ENCODE data around the gene DHRS4.
A peak's percentile ranks its signal among the peaks of the same experiment; 100 is the strongest.
"Not testable (repeated sequence)": the region's sequence is repeated elsewhere in the genome, so short reads cannot be mapped to it uniquely, and the experiment has no call there.

DHRS4 gene

GRCh38 chr14:23984891-23985602, 31.5 kb downstream of the DHRS4 start:
- no peak for DNase-seq (ENCODE audit: low read depth in 3 of 3)

- DNase-seq (ENCODE audit: low read depth in 3 of 3), result not testable (repeated sequence)
Measured at GRCh38 chr14:23988223-23988606, 34.6 kb downstream of the DHRS4 start.

GRCh38 chr14:23988607-23989363, 35.2 kb downstream of the DHRS4 start, which contains the start of gene DHRS4L2:
DHRS4L2 (plus strand) TSS chr14:23988929; CDS start chr14:23988948, 19 bp downstream.
- DNase-seq (ENCODE audit: low read depth in 3 of 3), result peak; percentile 73 to 83 (median 76)

GRCh38 chr14:23989734-23990445, 36.3 kb downstream of the DHRS4 start:
- DNase-seq (ENCODE audit: low read depth in 3 of 3), result not testable (repeated sequence)

GRCh38 chr14:23990961-23991360, 37.4 kb downstream of the DHRS4 start:
- DNase-seq (ENCODE audit: low read depth in 3 of 3), result not testable (repeated sequence)

GRCh38 chr14:23993042-23993441, 39.5 kb downstream of the DHRS4 start:
- not testable (repeated sequence) for DNase-seq (ENCODE audit: low read depth in 3 of 3)

- DNase-seq (ENCODE audit: low read depth in 3 of 3), result not testable (repeated sequence)
Measured at GRCh38 chr14:23996009-23996408, 42.4 kb downstream of the DHRS4 start.

GRCh38 chr14:23996825-23997224, 43.3 kb downstream of the DHRS4 start:
- DNase-seq (ENCODE audit: low read depth in 3 of 3), result not testable (repeated sequence)

- DNase-seq (ENCODE audit: low read depth in 3 of 3), result not testable (repeated sequence)
Measured at GRCh38 chr14:23999640-24000039, 46.1 kb downstream of the DHRS4 start.

GRCh38 chr14:24001078-24001477, 47.5 kb downstream of the DHRS4 start:
- DNase-seq (ENCODE audit: low read depth in 3 of 3), result not testable (repeated sequence)

GRCh38 chr14:24001679-24002078, 48.1 kb downstream of the DHRS4 start:
- not testable (repeated sequence) for DNase-seq (ENCODE audit: low read depth in 3 of 3)

- not testable (repeated sequence) for DNase-seq (ENCODE audit: low read depth in 3 of 3)
Measured at GRCh38 chr14:24006471-24006816, 52.9 kb downstream of the DHRS4 start.

GRCh38 chr14:24006817-24007652, 53.5 kb downstream of the DHRS4 start:
- peak in 2 of 3 donors; percentile 40 to 68 for DNase-seq (ENCODE audit: low read depth in 3 of 3)

- no peak for DNase-seq (ENCODE audit: low read depth in 3 of 3)
Measured at GRCh38 chr14:24011051-24011450, 57.5 kb downstream of the DHRS4 start.

GRCh38 chr14:24012726-24013273, 59.2 kb downstream of the DHRS4 start:
- DNase-seq (ENCODE audit: low read depth in 3 of 3), result not testable (repeated sequence)

- DNase-seq (ENCODE audit: low read depth in 3 of 3), result no peak
Measured at GRCh38 chr14:24013654-24014514, 60.3 kb downstream of the DHRS4 start.

- DNase-seq (ENCODE audit: low read depth in 3 of 3), result not testable (repeated sequence)
Measured at GRCh38 chr14:24015745-24016144, 62.2 kb downstream of the DHRS4 start.
